K562 (cell line): ENCODE results near the gene ADD3.

Source experiments
- CREM ChIP-seq: IDR thresholded peaks from 2 replicates; pipeline ENCODE4 v1.6.1; 2014; ENCODE audit warnings: antibody characterized with exemption, low read depth
- CTCF ChIP-seq, 3 experiments: IDR thresholded peaks in 2 of 3; conservative IDR thresholded peaks in 1 of 3; 2 replicates each; pipeline ENCODE4 v1.5.1; 2011 to 2012; ENCODE audit warnings: low read length in 3 of 3, mild to moderate bottlenecking in 3 of 3, control low read depth in 2 of 3, improper control_type of control experiment in 1 of 3, inconsistent platforms in 1 of 3, low read depth in 1 of 3, mixed read lengths in 1 of 3, moderate library complexity in 1 of 3; ENCODE audit not compliant: insufficient read depth in 2 of 3
- E4F1 ChIP-seq: fragments of 250-450 bp; sonication (Bioruptor Pico); IDR thresholded peaks from 2 replicates; pipeline ENCODE4 v1.5.0; 2021; ENCODE audit warnings: mild to moderate bottlenecking, borderline replicate concordance
- EZH2 ChIP-seq: IDR thresholded peaks from 2 replicates; pipeline ENCODE4 v1.6.1; 2012; ENCODE audit warnings: low read depth, mild to moderate bottlenecking, inconsistent platforms, low read length, borderline replicate concordance
- NR0B1 ChIP-seq: fragments of 450-650 bp; IDR thresholded peaks from one replicate; pipeline ENCODE4 v1.6.1; 2018; ENCODE audit warnings: mild to moderate bottlenecking, moderate library complexity; ENCODE audit not compliant: partially characterized antibody
- POLR2A ChIP-seq: fragments of 450-650 bp; conservative IDR thresholded peaks from 2 replicates; pipeline ENCODE4 v1.6.1; 2016
- POLR2AphosphoS5 ChIP-seq: IDR thresholded peaks from 2 replicates; pipeline ENCODE4 v1.6.1; 2011; ENCODE audit warnings: mild to moderate bottlenecking, low read depth, low read length, moderate library complexity; ENCODE audit not compliant: control insufficient read depth, insufficient read depth
- SMARCE1 ChIP-seq: fragments of 450-650 bp; IDR thresholded peaks from 2 replicates; pipeline ENCODE4 v1.7.1; 2016; ENCODE audit warnings: mild to moderate bottlenecking
- TCF7 ChIP-seq: sonication (generic); IDR thresholded peaks from 2 replicates; pipeline ENCODE4 v1.6.1; 2016; ENCODE audit warnings: antibody characterized with exemption, borderline replicate concordance
- YBX1 ChIP-seq: fragments of 450-650 bp; IDR thresholded peaks from 2 replicates; pipeline ENCODE4 v1.7.1; 2016; ENCODE audit warnings: mild to moderate bottlenecking
- YY1 ChIP-seq, 3 experiments: IDR thresholded peaks; 2 replicates each; pipeline ENCODE4 v1.6.1; 2011; ENCODE audit warnings: low read length in 2 of 3, mild to moderate bottlenecking in 2 of 3, moderate library complexity in 2 of 3, borderline replicate concordance in 1 of 3, control low read depth in 1 of 3, low read depth in 1 of 3; ENCODE audit not compliant: insufficient read depth in 3 of 3, insufficient replicate concordance in 2 of 3, control insufficient read depth in 1 of 3, insufficient read length in 1 of 3; ENCODE audit errors: extremely low read depth in 1 of 3

GRCh38 chr10:110065269-110065668 is 57.5 kb downstream of the ADD3 start:
- TF ChIP-seq YBX1, result no peak
- TF ChIP-seq YY1 (IDR thresholded peaks at IDR 0.05; ENCODE audit: borderline replicate concordance in 1 of 3, control insufficient read depth in 1 of 3, extremely low read depth in 1 of 3, insufficient read depth in 3 of 3, insufficient read length in 1 of 3, insufficient replicate concordance in 2 of 3, low read depth in 1 of 3, low read length in 2 of 3), result no peak
- no peak for TF ChIP-seq SMARCE1
- no peak for TF ChIP-seq NR0B1
- TF ChIP-seq POLR2A, result no peak
- TF ChIP-seq EZH2, result no peak
- no peak for TF ChIP-seq TCF7
- no peak for TF ChIP-seq CREM
- no peak for TF ChIP-seq POLR2AphosphoS5
- TF ChIP-seq E4F1, result no peak
- TF ChIP-seq CTCF (IDR thresholded peaks at IDR 0.05 in 2 of 3, conservative IDR thresholded peaks at IDR 0.05 in 1 of 3; ENCODE audit: insufficient read depth in 2 of 3, low read depth in 1 of 3, low read length in 3 of 3), result no peak
